ENCODE measurements around the gene GAS5. TPM values are rescaled to one million over a fixed set of nuclear protein-coding genes. Genes with fewer than 3 reads are reported as not detected.

The GAS5 gene
- total and polyA plus RNA-seq, 2 of the 8 experiments (the other 6 are each of a cell fraction or from before 2014, with no cell fraction given), result 799 to 1,238 TPM

DNA sequence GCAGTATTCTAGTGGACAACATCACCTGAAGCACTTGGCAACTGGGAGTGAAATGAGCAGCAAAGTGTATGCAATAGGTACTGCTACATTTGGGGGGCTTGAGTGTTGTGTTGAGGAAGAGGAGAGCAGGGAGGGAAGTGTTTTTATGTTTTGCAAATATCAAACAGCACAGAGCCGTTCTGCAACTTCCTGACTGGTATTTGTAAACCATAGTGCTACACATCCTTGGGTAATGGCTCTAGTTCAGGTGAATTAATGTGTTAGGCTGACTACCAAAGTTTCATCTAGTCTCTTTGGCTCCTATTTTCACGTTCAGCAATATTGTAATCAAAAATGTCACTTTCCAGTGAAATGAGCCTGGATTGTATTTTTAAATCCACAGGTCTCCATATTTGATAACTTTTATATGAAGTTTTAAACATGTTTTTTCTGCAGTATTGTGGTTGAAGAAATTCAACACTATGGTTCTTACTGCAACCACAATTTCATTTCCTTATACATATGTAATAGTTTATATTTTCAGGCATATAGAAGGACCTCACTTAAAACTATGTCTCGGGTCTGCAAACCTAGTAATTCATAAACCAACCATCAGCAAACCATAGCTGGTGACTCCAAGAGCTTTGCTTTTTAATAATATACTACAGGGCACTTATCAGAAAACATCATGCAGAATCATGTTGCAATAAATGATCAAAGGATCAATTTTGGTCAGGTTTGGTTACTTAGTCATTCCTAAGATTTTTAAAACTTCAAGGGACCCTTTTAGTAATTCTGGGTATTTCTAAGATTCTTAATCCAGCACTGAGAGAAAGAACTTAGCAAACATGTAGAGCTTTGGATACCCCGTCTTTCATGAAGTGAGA is 19.2 kb upstream of the GAS5 start:
- Histone ChIP-seq H3K4me1 (replicated peaks in 1 of 4; ENCODE audit: control insufficient read depth in 3 of 4, insufficient read depth in 4 of 4, low read length in 3 of 4) (peaks cover 0 to 7% (median 2%) of the 10 kb centered on the region in 4 experiments; a peak in 2 of 7 replicates), H4K5ac (ENCODE audit: insufficient read length, low read depth, low read length) (no peak overlapping the region), H2BK120ac (replicated peaks; ENCODE audit: low read depth, low read length) (no peak overlapping the region), H3K9ac (replicated peaks in 1 of 4; ENCODE audit: extremely low read depth in 1 of 4, low read depth in 3 of 4, low read length in 3 of 4) (no peak overlapping the region), H3K79me1 (ENCODE audit: low read depth, low read length) (no peaks in the 10 kb centered on the region), H3K79me2 (ENCODE audit: control insufficient read depth in 1 of 2, insufficient read depth in 2 of 2, low read length in 2 of 2) (no peaks in the 10 kb centered on the region), H3K27me3 (replicated peaks in 1 of 4; ENCODE audit: control insufficient read depth in 3 of 4, extremely low read depth in 1 of 4, insufficient read depth in 3 of 4, low read length in 3 of 4) (no peaks in the 10 kb centered on the region), H3K14ac (ENCODE audit: insufficient read length) (no peak overlapping the region), H3K18ac (ENCODE audit: extremely low read depth, low read length) (no peak overlapping the region), H2BK5ac (ENCODE audit: low read depth, low read length) (no peak overlapping the region), H4K8ac (ENCODE audit: extremely low read depth, insufficient read depth, low read length) (no peak overlapping the region), H4K91ac (replicated peaks; ENCODE audit: insufficient read length, low read length) (no peak overlapping the region), H3K4me2 (ENCODE audit: insufficient read depth in 1 of 2, low read depth in 2 of 2, low read length in 2 of 2) (no peak overlapping the region), H3K4ac (replicated peaks; ENCODE audit: insufficient read length, low read depth, low read length) (no peak overlapping the region), H2AK5ac (ENCODE audit: low read depth, low read length) (no peak overlapping the region), H2BK20ac (ENCODE audit: low read length) (no peak overlapping the region), H3K4me3 (ENCODE audit: extremely low read depth in 1 of 4, insufficient read depth in 2 of 4, low read depth in 3 of 4, low read length in 4 of 4) (no peak overlapping the region), H4K20me1 (replicated peaks in 1 of 2; ENCODE audit: control insufficient read depth in 1 of 2, insufficient read depth in 2 of 2, low read length in 2 of 2) (no peaks in the 10 kb centered on the region), H3K23ac (ENCODE audit: insufficient read length) (no peak overlapping the region), H3K9me3 (ENCODE audit: insufficient read depth in 2 of 2, low read depth in 1 of 2, low read length in 1 of 2) (no peaks in the 10 kb centered on the region), H3K56ac (replicated peaks; ENCODE audit: insufficient read length, low read depth, low read length) (no peak overlapping the region), H2BK15ac (ENCODE audit: low read length) (0 out of 2 replicates have a peak overlapping the region, but pooled peaks have one; percentile 20), H2AFZ (ENCODE audit: low read length) (no peak overlapping the region), H3K36me3 (ENCODE audit: control insufficient read depth in 2 of 4, insufficient read depth in 4 of 4, low read length in 3 of 4) (peaks cover 0 to 14% (median 5%) of the 10 kb centered on the region in 4 experiments; a peak in 4 of 8 replicates), H2BK12ac (ENCODE audit: low read depth, low read length) (no peak overlapping the region), H3K27ac (ENCODE audit: low read depth, low read length) (no peak overlapping the region), H3K23me2 (ENCODE audit: low read depth, low read length) (no peaks in the 10 kb centered on the region)
- CTCF ChIA-PET (ENCODE audit: partially characterized antibody), result interaction anchor here (0.7 kb wide), 1 partner anchor 10 kb away, joined by 3 read pairs; no protein-coding TSS in a partner anchor
- FAIRE-seq, result no peak
- no peak for DNase-seq (ENCODE audit: low read depth in 1 of 2, low spot score in 2 of 2)
- 77% methylated on average over 4 of the region's 4 CpGs; no CpG with 5 or more reads in 1 of the 2 experiments for WGBS, 2 experiments (ENCODE audit: extremely low coverage in 1 of 2, insufficient coverage in 1 of 2, insufficient read length in 1 of 2, insufficient replicate concordance in 2 of 2, low coverage in 1 of 2, low lambda C conversion rate in 2 of 2, missing lambda C conversion rate in 1 of 2)
- POLR2A ChIA-PET (ENCODE audit: partially characterized antibody), result interaction anchor here (1.0 to 6.8 kb wide), 2 partner anchors 21 to 63 kb away, joined by 3 to 109 read pairs; partner anchors contain the start of genes DARS2, GAS5 and ZBTB37
- TF ChIP-seq TAF1 (IDR thresholded peaks at IDR 0.05; ENCODE audit: low read depth, low read length) (no peak), PHF8 (conservative IDR thresholded peaks at IDR 0.05; ENCODE audit: low read depth, low read length) (no peak), CEBPB (IDR thresholded peaks at IDR 0.05; ENCODE audit: low read depth, low read length) (no peak), KDM5A (IDR thresholded peaks at IDR 0.05; ENCODE audit: low read length) (no peak), KDM1A (IDR thresholded peaks at IDR 0.05; ENCODE audit: borderline replicate concordance, low read length) (no peak), SP1 (IDR thresholded peaks at IDR 0.05; ENCODE audit: low read depth, low read length) (no peak), CTBP2 (IDR thresholded peaks at IDR 0.05; ENCODE audit: borderline replicate concordance, insufficient read depth, insufficient read length, low read length) (no peak), SIX5 (IDR thresholded peaks at IDR 0.05; ENCODE audit: low read depth, low read length) (no peak), NANOG (IDR thresholded peaks at IDR 0.05; ENCODE audit: insufficient read depth, low read depth, low read length, poor library complexity, severe bottlenecking) (no peak), YY1 (IDR thresholded peaks at IDR 0.05; ENCODE audit: low read depth, low read length) (no peak), POU5F1 (IDR thresholded peaks at IDR 0.05; ENCODE audit: low read depth, low read length) (no peak)
- TF ChIP-seq, protein P1, sequence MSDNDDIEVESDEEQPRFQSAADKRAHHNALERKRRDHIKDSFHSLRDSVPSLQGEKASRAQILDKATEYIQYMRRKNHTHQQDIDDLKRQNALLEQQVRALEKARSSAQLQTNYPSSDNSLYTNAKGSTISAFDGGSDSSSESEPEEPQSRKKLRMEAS (IDR thresholded peaks at IDR 0.05), result no peak
